Measurements from ENCODE around the gene GRIN1. TPM values are rescaled to one million over a fixed set of nuclear protein-coding genes. Genes with fewer than 3 reads are reported as not detected.

GRIN1 gene
- total and polyA plus RNA-seq, 10 of the 15 experiments (the other 5 are each of a cell fraction or from before 2014, with no cell fraction given), result 0.05 to 0.10 (median 0.06) TPM; not detected in 6

DNA sequence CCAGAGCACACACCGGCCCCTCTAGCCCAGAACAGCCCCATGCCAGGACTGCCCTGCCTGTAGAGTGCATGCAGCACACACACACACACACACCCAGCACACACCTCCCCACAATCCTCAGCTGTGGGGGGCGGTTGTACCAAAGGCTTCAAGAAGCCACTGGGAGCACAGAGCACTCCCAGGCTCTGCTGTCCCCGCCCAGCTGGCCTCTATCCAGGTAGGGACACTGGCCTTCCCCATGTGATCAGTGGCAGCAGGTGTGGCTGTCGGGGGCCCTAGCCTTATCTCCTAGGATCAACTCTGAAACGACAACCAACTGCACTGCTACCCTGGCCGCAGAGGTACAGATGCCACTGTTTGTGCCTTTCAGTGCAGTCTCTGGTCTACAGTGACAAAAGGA, 47.4 kb downstream of the GRIN1 start:
- Histone ChIP-seq H3K27me3 (replicated peaks in 1 of 2; ENCODE audit: control insufficient read depth in 2 of 2, insufficient read depth in 2 of 2, low read length in 1 of 2) (no peaks in the 10 kb centered on the region), H3K27ac (ENCODE audit: control insufficient read depth, insufficient read depth) (no peak overlapping the region), H3K4me3 (no peak overlapping the region), H3K9me3 (replicated peaks; ENCODE audit: control insufficient read depth, insufficient read depth, low read length) (no peaks in the 10 kb centered on the region), H3K36me3 (ENCODE audit: control insufficient read depth in 2 of 2, insufficient read depth in 2 of 2, low read length in 1 of 2) (peaks cover 7 to 24% of the 10 kb centered on the region in 2 experiments), H3K79me2 (ENCODE audit: control insufficient read depth, insufficient read depth, low read length) (peaks cover 35% of the 10 kb centered on the region), H3K4me1 (ENCODE audit: control insufficient read depth, insufficient read depth, low read length) (peaks cover 22% of the 10 kb centered on the region), H3K4me2 (ENCODE audit: control insufficient read depth, insufficient read depth) (peak overlapping the region; percentile 93), H2AFZ (ENCODE audit: control insufficient read depth, low read depth, low read length) (no peak overlapping the region), H3K9ac (ENCODE audit: control insufficient read depth, insufficient read depth, low read length) (no peak overlapping the region; the same call in 1 of the 2 replicates), H4K20me1 (ENCODE audit: control insufficient read depth, insufficient read depth) (peaks cover 7% of the 10 kb centered on the region; the same call in 1 of the 2 replicates)
- intact Hi-C loops (cut with micrococcal nuclease; ENCODE audit: unreplicated experiment), result loop anchor here (5.0 kb wide), 2 partner anchors 36 to 59 kb away; partner anchors contain the start of gene RNF208
- CTCF ChIA-PET, result interaction anchor here (1.3 kb wide), 1 partner anchor 151 kb away, joined by 3 read pairs; no protein-coding TSS in a partner anchor
- RAD21 ChIA-PET (ENCODE audit: unreplicated experiment), result interaction anchor here (3.6 kb wide), 1 partner anchor 37 kb away, joined by 23 read pairs; the partner anchor contains the start of gene RNF208
- POLR2A ChIA-PET, result interaction anchor here (4.6 kb wide), 1 partner anchor 37 kb away, joined by 22 read pairs; the partner anchor contains the start of genes CYSRT1 and RNF208
- no peak for FAIRE-seq
- in situ Hi-C loops (cut with MboI), result no loop called here
- ATAC-seq, result no peak
- WGBS (ENCODE audit: insufficient coverage, insufficient replicate concordance, low lambda C conversion rate, missing lambda C conversion rate), result 63% methylated on average over 6 of the region's 6 CpGs
- no peak for TF ChIP-seq BHLHE40 (IDR thresholded peaks at IDR 0.05; ENCODE audit: borderline replicate concordance in 1 of 2, low read depth in 2 of 2, low read length in 1 of 2)
- TF ChIP-seq MAX (IDR thresholded peaks at IDR 0.05; ENCODE audit: low read depth, low read length), result no peak
- no peak for TF ChIP-seq CEBPZ (IDR thresholded peaks at IDR 0.05; ENCODE audit: low read depth, low read length)
- no peak for TF ChIP-seq ETV6 (conservative IDR thresholded peaks at IDR 0.05 in 1 of 2, IDR thresholded peaks at IDR 0.05 in 1 of 2; ENCODE audit: borderline replicate concordance in 1 of 2, low read depth in 1 of 2)
- no peak for TF ChIP-seq CTCF (IDR thresholded peaks at IDR 0.05 in 2 of 3, conservative IDR thresholded peaks at IDR 0.05 in 1 of 3; ENCODE audit: control insufficient read depth in 2 of 3, extremely low read depth in 1 of 3, insufficient read depth in 1 of 3, low read depth in 3 of 3, low read length in 3 of 3)
- TF ChIP-seq MTA3 (IDR thresholded peaks at IDR 0.05; ENCODE audit: borderline replicate concordance, low read length), result no peak
- no peak for TF ChIP-seq SIN3A (IDR thresholded peaks at IDR 0.05; ENCODE audit: low read depth, low read length)
- TF ChIP-seq SP1 (IDR thresholded peaks at IDR 0.05; ENCODE audit: low read depth, low read length), result no peak
- TF ChIP-seq IKZF2 (IDR thresholded peaks at IDR 0.05), result no peak
- TF ChIP-seq YY1 (IDR thresholded peaks at IDR 0.05; ENCODE audit: low read depth, low read length), result no peak
- no peak for TF ChIP-seq POLR2AphosphoS2 (IDR thresholded peaks at IDR 0.05; ENCODE audit: low read depth, low read length)
- TF ChIP-seq ESRRA (IDR thresholded peaks at IDR 0.05; ENCODE audit: low read length), result no peak
- TF ChIP-seq PBX3 (IDR thresholded peaks at IDR 0.05; ENCODE audit: insufficient replicate concordance, low read depth, low read length), result no peak
- DNase-seq (ENCODE audit: low read depth, low spot score), result no peak
- no TSS peak for BruUV-seq (replicated peaks)
- SMC1A ChIA-PET (ENCODE audit: uncharacterized antibody, unreplicated experiment), result no interaction called here
